HepG2 (cell line): ENCODE results near the gene PPM1F. TPM values are rescaled to one million over a fixed set of nuclear protein-coding genes. Genes with fewer than 3 reads are reported as not detected.
A peak's percentile ranks its signal among the peaks of the same experiment; 100 is the strongest.

Experiments
- CENPX ChIP-seq: sonication (generic); formaldehyde crosslinking; IDR thresholded peaks from 2 replicates; pipeline ENCODE4 v1.9.0; 2021; ENCODE audit warnings: mild to moderate bottlenecking, missing genetic modification reagents, moderate library complexity
- EHMT2 ChIP-seq: fragments of 200-600 bp; sonication (generic); IDR thresholded peaks from 2 replicates; pipeline ENCODE4 v1.7.0; 2017; ENCODE audit warnings: antibody characterized with exemption, low read depth, low read length, borderline replicate concordance
- HNRNPLL ChIP-seq: fragments of 200-400 bp; formaldehyde crosslinking; IDR thresholded peaks from 2 replicates; pipeline ENCODE4 v1.6.1; 2017; ENCODE audit warnings: mild to moderate bottlenecking, low read depth, low read length; ENCODE audit not compliant: poor library complexity, severe bottlenecking
- MXI1 ChIP-seq: IDR thresholded peaks from 3 replicates; pipeline ENCODE4 v1.6.1; 2012; ENCODE audit warnings: low read depth, low read length, inconsistent platforms, borderline replicate concordance
- PITX1 ChIP-seq: sonication (generic); formaldehyde crosslinking; IDR thresholded peaks from 2 replicates; pipeline ENCODE4 v1.5.1; 2020; ENCODE audit warnings: mild to moderate bottlenecking, missing genetic modification reagents
- PRMT3 ChIP-seq: sonication (generic); formaldehyde crosslinking; IDR thresholded peaks from 2 replicates; pipeline ENCODE4 v1.8.1; 2022; ENCODE audit warnings: low read depth, mild to moderate bottlenecking, moderate library complexity, missing genetic modification reagents, borderline replicate concordance
- SIN3A ChIP-seq: IDR thresholded peaks from 2 replicates; pipeline ENCODE4 v1.6.1; 2011; ENCODE audit warnings: low read depth, mild to moderate bottlenecking, control low read depth, low read length, borderline replicate concordance
- ZBTB7A ChIP-seq: sonication (generic); formaldehyde crosslinking; IDR thresholded peaks from 2 replicates; pipeline ENCODE4 v1.8.0; 2022; ENCODE audit warnings: mild to moderate bottlenecking, missing genetic modification reagents
- ZNF7 ChIP-seq: IDR thresholded peaks from 2 replicates; pipeline ENCODE4 v1.6.1; 2016; ENCODE audit warnings: missing biosample characterization, missing genetic modification reagents
- ZNF850 ChIP-seq: sonication (generic); formaldehyde crosslinking; conservative IDR thresholded peaks from 2 replicates; pipeline ENCODE4 v1.9.0; 2021; ENCODE audit warnings: mild to moderate bottlenecking, missing genetic modification reagents
- ZSCAN31 ChIP-seq: sonication (generic); formaldehyde crosslinking; IDR thresholded peaks from 2 replicates; pipeline ENCODE4 v1.5.0; 2020; ENCODE audit warnings: low read depth, mild to moderate bottlenecking, missing genetic modification reagents
- polyA plus RNA-seq, 8 experiments: library from polyadenylated mRNA; depleted of rRNA in 3 of 8; stranded (reverse) in 7 of 8; unstranded in 1 of 8; fragments of >200 nt; fragmentation: Illumina TruSeq in 4 of 8; extraction: Trizol in 4 of 8; gene quantifications; 2 replicates each; pipeline versions ENCODE4 v1.2.1 to v1.2.3, GENCODE V29; 2011 to 2016; ENCODE audit warnings: low read depth in 4 of 8, missing spikeins in 1 of 8, mixed read lengths in 1 of 8; ENCODE audit not compliant: insufficient read depth in 1 of 8
- total RNA-seq, 5 experiments: library from RNA; depleted of rRNA; stranded (reverse); fragments of >200 nt; fragmentation: Illumina TruSeq; extraction: Trizol; gene quantifications; 2 replicates each; pipeline ENCODE4 v1.2.3, GENCODE V29; 2016; ENCODE audit warnings: low read depth in 1 of 5
- TF ChIP-seq, protein P1 (sequence below): sonication (generic); formaldehyde crosslinking; IDR thresholded peaks from 2 replicates; pipeline ENCODE4 v1.8.0; 2022; ENCODE audit warnings: mild to moderate bottlenecking, missing genetic modification reagents; ENCODE audit not compliant: insufficient replicate concordance
- TF ChIP-seq, protein P2 (sequence below): sonication (generic); formaldehyde crosslinking; IDR thresholded peaks from 2 replicates; pipeline ENCODE4 v1.4.0; 2020; ENCODE audit warnings: missing genetic modification reagents
- TF ChIP-seq, protein P3 (sequence below), 2 experiments: fragments of 450-650 bp in 1 of 2; sonication (generic) in 1 of 2; formaldehyde crosslinking in 1 of 2; IDR thresholded peaks; 2 replicates each; pipeline versions ENCODE4 v1.6.1 to v1.8.0; 2016 to 2022; ENCODE audit warnings: antibody characterized with exemption in 1 of 2, mild to moderate bottlenecking in 1 of 2, missing genetic modification reagents in 1 of 2

Gene PPM1F
- total and polyA plus RNA-seq, 2 of the 13 experiments (the other 11 are each of a cell fraction or from before 2014, with no cell fraction given), result 11.0 to 19.6 TPM

DNA sequence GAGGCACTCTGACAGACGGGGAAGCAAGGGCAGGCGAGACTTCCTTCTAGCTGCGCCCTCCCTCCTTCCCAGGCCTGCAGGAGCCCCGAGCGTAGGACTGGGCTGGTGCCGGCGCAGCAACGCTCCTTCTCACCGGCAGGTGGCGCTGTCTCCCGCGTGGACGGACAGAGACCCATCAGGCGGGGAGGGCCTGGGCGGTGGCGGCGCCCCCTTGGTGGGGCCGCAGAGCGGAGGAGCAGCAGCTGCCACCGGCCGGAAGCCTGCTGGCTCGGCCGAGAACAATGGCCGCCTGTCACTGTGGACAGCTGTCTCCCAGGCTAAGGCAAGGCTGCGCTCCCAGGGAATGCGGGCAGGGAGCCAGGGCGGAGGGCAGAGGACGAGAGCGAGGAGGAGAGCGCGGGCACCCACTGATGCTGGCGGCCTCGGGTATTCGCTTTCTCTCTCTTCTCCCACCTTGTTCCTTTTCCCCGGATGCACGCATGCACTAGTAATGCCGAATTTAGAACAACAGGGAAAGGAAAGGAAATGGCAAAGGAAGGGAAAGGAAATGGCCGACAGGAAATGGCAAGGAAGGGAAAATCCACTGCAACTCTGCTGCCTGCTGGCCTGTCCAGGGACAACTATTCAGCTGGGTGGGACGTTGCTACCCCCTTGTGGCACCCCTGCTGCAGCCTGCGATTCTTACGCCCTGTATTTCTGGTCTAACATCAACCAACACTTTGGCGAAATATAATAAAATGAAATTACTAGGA lies 14.4 kb downstream of the PPM1F start (continued):
- TF ChIP-seq, protein P1, sequence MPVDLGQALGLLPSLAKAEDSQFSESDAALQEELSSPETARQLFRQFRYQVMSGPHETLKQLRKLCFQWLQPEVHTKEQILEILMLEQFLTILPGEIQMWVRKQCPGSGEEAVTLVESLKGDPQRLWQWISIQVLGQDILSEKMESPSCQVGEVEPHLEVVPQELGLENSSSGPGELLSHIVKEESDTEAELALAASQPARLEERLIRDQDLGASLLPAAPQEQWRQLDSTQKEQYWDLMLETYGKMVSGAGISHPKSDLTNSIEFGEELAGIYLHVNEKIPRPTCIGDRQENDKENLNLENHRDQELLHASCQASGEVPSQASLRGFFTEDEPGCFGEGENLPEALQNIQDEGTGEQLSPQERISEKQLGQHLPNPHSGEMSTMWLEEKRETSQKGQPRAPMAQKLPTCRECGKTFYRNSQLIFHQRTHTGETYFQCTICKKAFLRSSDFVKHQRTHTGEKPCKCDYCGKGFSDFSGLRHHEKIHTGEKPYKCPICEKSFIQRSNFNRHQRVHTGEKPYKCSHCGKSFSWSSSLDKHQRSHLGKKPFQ (CRISPR knock-in tag), result no peak
- peak; percentile 65 for TF ChIP-seq HNRNPLL
- TF ChIP-seq ZSCAN31 (CRISPR knock-in tag), result no peak; the same call in 1 of the 2 replicates
- peak; percentile 69; the same call in 1 of the 3 replicates for TF ChIP-seq MXI1
- TF ChIP-seq PRMT3 (CRISPR knock-in tag), result no peak
- TF ChIP-seq, protein P2, sequence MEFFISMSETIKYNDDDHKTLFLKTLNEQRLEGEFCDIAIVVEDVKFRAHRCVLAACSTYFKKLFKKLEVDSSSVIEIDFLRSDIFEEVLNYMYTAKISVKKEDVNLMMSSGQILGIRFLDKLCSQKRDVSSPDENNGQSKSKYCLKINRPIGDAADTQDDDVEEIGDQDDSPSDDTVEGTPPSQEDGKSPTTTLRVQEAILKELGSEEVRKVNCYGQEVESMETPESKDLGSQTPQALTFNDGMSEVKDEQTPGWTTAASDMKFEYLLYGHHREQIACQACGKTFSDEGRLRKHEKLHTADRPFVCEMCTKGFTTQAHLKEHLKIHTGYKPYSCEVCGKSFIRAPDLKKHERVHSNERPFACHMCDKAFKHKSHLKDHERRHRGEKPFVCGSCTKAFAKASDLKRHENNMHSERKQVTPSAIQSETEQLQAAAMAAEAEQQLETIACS (CRISPR knock-in tag), result no peak
- TF ChIP-seq ZBTB7A (CRISPR knock-in tag), result peak; percentile 92; the same call in 1 of the 2 replicates
- TF ChIP-seq ZNF7 (CRISPR knock-in tag), result no peak; the same call in 1 of the 2 replicates
- peak; percentile 69 for TF ChIP-seq SIN3A
- TF ChIP-seq EHMT2, result no peak
- TF ChIP-seq CENPX (CRISPR knock-in tag), result no peak
- TF ChIP-seq ZNF850, result no peak
- TF ChIP-seq, protein P3, sequence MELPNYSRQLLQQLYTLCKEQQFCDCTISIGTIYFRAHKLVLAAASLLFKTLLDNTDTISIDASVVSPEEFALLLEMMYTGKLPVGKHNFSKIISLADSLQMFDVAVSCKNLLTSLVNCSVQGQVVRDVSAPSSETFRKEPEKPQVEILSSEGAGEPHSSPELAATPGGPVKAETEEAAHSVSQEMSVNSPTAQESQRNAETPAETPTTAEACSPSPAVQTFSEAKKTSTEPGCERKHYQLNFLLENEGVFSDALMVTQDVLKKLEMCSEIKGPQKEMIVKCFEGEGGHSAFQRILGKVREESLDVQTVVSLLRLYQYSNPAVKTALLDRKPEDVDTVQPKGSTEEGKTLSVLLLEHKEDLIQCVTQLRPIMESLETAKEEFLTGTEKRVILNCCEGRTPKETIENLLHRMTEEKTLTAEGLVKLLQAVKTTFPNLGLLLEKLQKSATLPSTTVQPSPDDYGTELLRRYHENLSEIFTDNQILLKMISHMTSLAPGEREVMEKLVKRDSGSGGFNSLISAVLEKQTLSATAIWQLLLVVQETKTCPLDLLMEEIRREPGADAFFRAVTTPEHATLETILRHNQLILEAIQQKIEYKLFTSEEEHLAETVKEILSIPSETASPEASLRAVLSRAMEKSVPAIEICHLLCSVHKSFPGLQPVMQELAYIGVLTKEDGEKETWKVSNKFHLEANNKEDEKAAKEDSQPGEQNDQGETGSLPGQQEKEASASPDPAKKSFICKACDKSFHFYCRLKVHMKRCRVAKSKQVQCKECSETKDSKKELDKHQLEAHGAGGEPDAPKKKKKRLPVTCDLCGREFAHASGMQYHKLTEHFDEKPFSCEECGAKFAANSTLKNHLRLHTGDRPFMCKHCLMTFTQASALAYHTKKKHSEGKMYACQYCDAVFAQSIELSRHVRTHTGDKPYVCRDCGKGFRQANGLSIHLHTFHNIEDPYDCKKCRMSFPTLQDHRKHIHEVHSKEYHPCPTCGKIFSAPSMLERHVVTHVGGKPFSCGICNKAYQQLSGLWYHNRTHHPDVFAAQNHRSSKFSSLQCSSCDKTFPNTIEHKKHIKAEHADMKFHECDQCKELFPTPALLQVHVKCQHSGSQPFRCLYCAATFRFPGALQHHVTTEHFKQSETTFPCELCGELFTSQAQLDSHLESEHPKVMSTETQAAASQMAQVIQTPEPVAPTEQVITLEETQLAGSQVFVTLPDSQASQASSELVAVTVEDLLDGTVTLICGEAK (IDR thresholded peaks at IDR 0.05), result no peak
- TF ChIP-seq, protein P3 (CRISPR knock-in tag; IDR thresholded peaks at IDR 0.05), result no peak
- peak; percentile 67; the same call in 1 of the 2 replicates for TF ChIP-seq PITX1 (CRISPR knock-in tag)
